Measurements from ENCODE around the gene ZDHHC14.

ZDHHC14 gene

DNA sequence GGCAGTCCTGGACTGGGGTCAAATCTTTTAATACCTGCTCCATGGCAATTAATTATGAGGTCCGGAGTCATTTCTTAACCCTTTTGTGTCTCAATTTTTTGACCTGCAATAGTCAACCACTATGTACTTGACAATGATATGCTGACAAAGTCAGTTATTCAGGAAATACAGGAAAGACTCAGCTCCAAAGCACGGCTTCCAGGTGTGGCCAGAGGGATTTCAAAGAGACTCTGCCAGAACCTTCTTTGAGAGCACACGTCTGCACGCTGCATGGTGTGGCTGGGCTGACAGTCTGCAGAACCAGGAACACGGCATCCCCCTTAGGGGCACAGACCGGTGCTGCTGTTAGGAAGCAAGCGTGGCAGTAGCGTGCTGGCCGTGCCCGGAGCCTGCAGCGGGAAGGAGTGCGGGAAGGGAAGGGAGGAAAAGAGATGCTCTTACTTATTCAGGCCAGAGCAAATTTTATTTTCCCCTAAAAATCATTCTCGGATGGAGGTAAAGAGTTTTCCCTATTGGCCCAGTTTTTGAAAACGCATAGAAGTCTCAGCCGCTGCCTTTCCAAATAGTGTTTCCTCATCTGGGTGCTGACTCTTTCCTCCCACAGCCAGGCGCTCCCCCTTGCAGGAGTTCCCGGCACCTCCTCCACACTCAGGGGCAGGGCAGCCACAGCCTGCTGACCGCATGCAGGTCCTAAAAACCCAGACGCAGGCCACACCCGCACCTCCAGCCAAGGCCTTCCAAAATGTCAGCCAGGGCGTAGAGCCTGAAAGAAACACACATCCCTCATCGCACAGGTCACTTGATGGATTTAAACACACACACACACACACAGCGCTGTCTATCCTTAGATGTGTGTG is 254.6 kb downstream of the ZDHHC14 start:
- no peak for DNase-seq (ENCODE audit: extremely low read depth in 1 of 2, low read depth in 1 of 2)

DNA sequence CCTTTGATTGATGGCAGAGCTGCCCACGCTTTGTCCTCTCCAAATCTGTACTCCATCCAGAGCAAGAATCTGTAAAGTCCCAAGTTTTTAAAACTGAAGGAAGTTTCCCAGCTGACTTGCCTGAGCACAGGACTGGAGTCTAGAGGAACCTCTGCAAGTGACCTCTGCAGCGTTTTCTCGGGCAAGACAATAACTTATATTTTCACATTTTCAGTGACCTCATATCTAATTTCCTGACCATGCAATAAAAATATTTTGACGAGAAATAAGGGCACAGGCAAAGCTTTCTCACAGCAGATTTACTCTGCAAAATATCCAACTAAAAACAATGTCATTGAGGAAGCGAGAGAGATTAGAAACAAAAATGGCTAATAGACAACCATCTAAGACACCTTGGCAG is 256.5 kb downstream of the ZDHHC14 start:
- DNase-seq (ENCODE audit: extremely low read depth in 1 of 2, low read depth in 1 of 2): no peak

- no peak for DNase-seq (ENCODE audit: extremely low read depth in 1 of 2, low read depth in 1 of 2)
Measured at GRCh38 chr6:157637941-157638662, 257.1 kb downstream of the ZDHHC14 start.

- no peak for DNase-seq (ENCODE audit: extremely low read depth in 1 of 2, low read depth in 1 of 2)
Measured at GRCh38 chr6:157638779-157639178, 257.8 kb downstream of the ZDHHC14 start.

GRCh38 chr6:157640746-157641451 is 259.9 kb downstream of the ZDHHC14 start:
- no peak for DNase-seq (ENCODE audit: extremely low read depth in 1 of 2, low read depth in 1 of 2)

GRCh38 chr6:157641837-157642236 is 260.8 kb downstream of the ZDHHC14 start:
- no peak for DNase-seq (ENCODE audit: extremely low read depth in 1 of 2, low read depth in 1 of 2)

- no peak for DNase-seq (ENCODE audit: extremely low read depth in 1 of 2, low read depth in 1 of 2)
Measured at GRCh38 chr6:157642736-157643135, 261.7 kb downstream of the ZDHHC14 start.

- DNase-seq (ENCODE audit: extremely low read depth in 1 of 2, low read depth in 1 of 2): no peak
Measured at GRCh38 chr6:157644043-157644810, 263.2 kb downstream of the ZDHHC14 start.

DNA sequence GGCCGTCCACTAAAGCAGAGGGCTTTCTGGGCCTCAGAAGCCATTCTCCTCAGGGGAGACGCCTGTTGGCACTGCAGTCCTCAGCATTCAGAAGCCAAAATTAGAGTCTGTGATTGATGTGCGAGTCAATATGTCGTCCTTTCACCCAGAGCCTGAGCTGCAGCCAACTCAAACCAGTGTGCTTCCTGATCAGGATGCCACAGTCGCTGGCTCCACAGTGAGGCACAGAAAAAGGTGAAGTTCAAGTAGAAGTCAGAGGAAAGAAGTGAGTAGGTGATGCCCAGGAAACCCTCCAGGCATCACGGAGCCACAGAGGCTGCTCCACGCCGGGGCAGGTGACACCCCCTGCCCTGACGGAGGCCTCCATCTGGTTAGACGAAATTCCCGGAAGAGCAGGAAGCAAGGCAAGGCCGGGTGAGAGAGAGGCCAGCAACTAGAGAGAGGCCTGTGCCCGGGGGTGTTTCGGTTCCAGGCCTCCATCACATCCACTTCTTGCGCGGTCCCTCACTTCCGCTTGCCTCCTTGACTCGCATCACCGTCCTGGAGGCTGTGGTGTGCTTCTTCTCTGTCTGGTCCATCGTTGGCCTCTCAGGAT is 264.3 kb downstream of the ZDHHC14 start:
- no peak for DNase-seq (ENCODE audit: extremely low read depth in 1 of 2, low read depth in 1 of 2)

DNA sequence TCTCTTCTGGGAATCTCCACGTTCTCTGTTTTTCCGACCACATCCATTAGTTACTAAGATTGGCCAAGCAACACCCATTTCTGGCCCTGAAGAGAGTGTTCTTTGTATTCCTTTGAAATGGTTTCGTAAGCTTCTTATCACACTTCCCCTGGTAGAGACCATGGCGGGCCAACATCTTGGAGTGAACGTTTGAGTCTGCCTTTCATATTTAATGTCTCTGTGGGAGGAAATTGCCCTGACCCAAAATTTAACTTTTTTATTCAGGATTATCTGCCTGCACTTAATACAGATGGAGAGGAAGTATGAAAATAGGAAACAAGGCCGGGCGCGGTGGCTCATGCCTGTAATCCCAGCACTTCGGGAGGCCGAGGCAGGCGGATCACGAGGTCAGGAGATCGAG is 265.0 kb downstream of the ZDHHC14 start:
- DNase-seq (ENCODE audit: extremely low read depth in 1 of 2, low read depth in 1 of 2): no peak

DNA sequence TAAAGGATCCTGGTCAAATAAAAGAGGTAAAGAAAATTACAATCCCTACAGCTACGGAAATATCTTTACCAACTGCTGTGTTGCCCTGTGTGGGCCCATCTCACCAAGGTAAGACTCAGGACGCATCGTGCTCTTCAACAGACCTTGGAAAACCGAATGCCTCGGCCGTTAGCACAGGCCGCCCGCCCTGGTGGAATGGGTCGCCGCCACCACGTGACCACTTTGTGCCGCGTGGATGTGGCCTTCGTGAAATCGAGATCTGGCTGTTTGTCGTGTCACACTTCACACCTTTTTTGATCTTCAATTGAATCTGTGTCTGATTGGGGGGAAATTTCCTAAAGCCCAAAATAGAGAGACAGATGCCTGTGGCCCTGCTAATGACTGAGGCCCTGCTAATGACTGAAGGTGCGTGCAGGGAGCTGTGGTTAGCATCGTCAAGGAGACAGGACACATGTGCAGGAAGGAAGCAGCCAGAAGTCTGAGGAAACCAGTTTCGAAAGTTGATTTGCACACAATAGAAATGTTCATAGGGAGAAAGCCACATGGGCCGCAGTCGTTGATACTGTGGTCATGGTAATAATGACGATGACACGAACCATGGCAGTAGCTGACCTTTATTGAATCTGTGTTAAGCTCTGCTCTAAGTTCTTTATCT is 266.4 kb downstream of the ZDHHC14 start:
- DNase-seq (ENCODE audit: extremely low read depth in 1 of 2, low read depth in 1 of 2): no peak

DNA sequence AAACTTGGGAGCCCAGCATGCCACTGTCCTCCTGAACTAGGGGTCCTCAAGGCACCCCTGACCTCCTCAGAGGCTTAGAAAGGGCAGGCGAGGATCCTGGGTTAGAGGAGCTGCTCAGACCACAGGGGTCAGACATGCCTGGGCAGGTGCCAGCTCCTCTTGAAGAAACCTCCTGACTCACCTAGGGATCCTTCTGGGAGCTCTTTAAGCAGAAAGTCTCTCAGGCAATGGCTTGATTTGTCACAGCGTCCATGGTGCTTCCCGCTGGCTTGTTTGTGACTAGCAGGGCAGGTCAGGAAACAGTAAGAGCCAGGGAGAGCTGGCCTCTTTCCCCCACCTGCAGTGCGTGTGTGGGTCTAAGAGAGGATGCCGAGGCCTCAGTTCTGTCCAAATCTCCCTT is 267.6 kb downstream of the ZDHHC14 start:
- no peak for DNase-seq (ENCODE audit: extremely low read depth in 1 of 2, low read depth in 1 of 2)

- DNase-seq (ENCODE audit: extremely low read depth in 1 of 2, low read depth in 1 of 2): no peak
Measured at GRCh38 chr6:157649311-157650260, 268.6 kb downstream of the ZDHHC14 start.

DNA sequence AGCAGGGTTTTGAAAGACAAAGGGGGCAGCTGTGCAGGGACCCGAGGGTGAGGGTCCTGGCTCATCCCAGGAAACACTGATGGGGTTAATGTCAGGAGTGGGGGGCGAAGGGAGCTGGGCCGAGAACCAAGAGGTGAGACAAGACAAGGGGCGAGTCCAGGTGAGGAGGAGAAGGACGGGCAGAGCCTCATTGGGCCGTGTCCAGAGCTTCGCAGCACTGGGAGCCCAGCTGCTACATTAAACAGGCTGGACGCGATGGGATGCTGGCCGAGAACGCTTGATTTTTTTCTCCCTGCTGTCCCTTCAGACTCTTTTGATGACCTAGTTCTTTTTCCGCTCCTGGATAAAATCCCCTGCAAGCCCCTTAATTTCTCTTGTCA is 269.3 kb downstream of the ZDHHC14 start:
- DNase-seq (ENCODE audit: extremely low read depth in 1 of 2, low read depth in 1 of 2): no peak

GRCh38 chr6:157650801-157651200 is 269.8 kb downstream of the ZDHHC14 start:
- DNase-seq (ENCODE audit: extremely low read depth in 1 of 2, low read depth in 1 of 2): no peak

- DNase-seq (ENCODE audit: extremely low read depth in 1 of 2, low read depth in 1 of 2): no peak
Measured at GRCh38 chr6:157651731-157652490, 270.9 kb downstream of the ZDHHC14 start.

GRCh38 chr6:157652601-157653363 is 271.8 kb downstream of the ZDHHC14 start:
- DNase-seq (ENCODE audit: extremely low read depth in 1 of 2, low read depth in 1 of 2): no peak
